Activated CD4-positive, alpha-beta T cell treated with anti-CD3 and anti-CD28 coated beads, Interleukin-2, amount 10 ng/mL, durations not matched to agents 7 days and 5 days (primary cell): Measurements from ENCODE around the gene RASA2. TPM values are rescaled to one million over a fixed set of nuclear protein-coding genes. Genes with fewer than 3 reads are reported as not detected.
"Not testable (repeated sequence)": the region's sequence is repeated elsewhere in the genome, so short reads cannot be mapped to it uniquely, and the experiment has no call there.

Experiments used
- CTCF ChIA-PET: fragments of 350-600 bp; sonication (Branson Sonifier 250); formaldehyde crosslinking; loops from one replicate; lab custom pipeline; 2021; ENCODE audit warnings: antibody characterized with exemption; lab: Charles Lee
- POLR2A ChIA-PET: fragments of 350-600 bp; sonication (Branson Sonifier 250); formaldehyde crosslinking; loops from one replicate; lab custom pipeline; 2021; ENCODE audit warnings: antibody characterized with exemption; lab: Charles Lee
- DNase-seq: peaks from one replicate; pipeline ENCODE4 v3.0.0-alpha.2; 2020
- H3K27ac Mint-ChIP-seq: one replicate; pipeline ENCODE4 v1.8.0; 2021; ENCODE audit warnings: mild to moderate bottlenecking, moderate library complexity, mixed read lengths
- H3K27me3 Mint-ChIP-seq: one replicate; pipeline ENCODE4 v1.8.0; 2021; ENCODE audit warnings: mixed read lengths
- H3K36me3 Mint-ChIP-seq: one replicate; pipeline ENCODE4 v1.8.0; 2021; ENCODE audit warnings: low read depth, mixed read lengths
- H3K4me1 Mint-ChIP-seq: one replicate; pipeline ENCODE4 v1.8.0; 2021; ENCODE audit warnings: mixed read lengths
- H3K4me3 Mint-ChIP-seq: one replicate; pipeline ENCODE4 v1.8.0; 2021; ENCODE audit warnings: mild to moderate bottlenecking, moderate library complexity, mixed read lengths
- H3K9me3 Mint-ChIP-seq: one replicate; pipeline ENCODE4 v1.8.0; 2021; ENCODE audit warnings: mixed read lengths
- total RNA-seq, 2 experiments: library from RNA; stranded (reverse); gene quantifications; one replicate each; pipeline ENCODE4 v1.2.3, GENCODE V29; 2021

RASA2 gene
- total RNA-seq, 2 experiments from 2014 or later, result 46.5 to 54.1 TPM

DNA sequence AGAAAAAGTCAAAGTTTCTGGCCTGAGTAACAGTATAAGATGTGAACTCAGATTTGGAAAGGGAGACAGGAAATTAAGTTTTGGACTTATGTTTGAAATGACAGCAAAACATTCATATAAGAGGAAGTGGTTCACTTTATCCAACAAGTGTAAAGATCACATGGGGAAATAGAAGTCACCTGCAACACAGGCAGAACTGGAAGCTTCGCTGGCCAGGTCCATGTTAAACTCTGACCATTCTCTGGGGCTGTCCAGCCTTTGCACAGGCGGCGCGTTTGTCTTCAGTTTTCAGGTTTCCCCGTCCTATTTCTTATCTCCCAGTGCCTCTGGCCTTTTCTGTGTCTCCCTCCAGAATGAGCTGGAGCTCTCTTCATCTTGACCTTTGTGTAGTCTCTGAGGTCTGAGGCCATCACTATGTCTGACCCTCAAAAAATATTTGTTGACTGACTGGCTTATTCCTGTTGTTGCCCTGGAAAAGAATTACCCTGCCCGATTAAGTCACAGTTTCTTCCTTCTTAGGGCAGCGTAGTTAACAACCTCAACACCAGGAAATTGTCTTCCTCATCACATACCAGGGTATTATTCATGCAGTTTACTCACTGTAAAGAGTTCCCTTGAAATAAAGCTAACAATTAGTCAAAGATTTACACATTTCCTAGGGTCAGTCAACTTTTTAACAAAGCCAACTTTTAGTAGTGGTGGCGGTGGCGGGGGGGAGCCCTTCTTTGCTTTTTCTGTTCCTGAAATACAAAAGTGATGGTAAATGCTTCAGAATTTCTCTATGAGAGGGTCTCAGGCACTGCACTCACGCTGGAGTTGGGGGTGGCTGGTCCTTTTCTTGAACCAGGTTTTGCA lies 959 bp upstream of the RASA2 start:
- no peaks in the 10 kb centered on the region for H3K27me3 Mint-ChIP-seq
- DNase-seq, result no peak
- peaks cover 2% of the 10 kb centered on the region for H3K9me3 Mint-ChIP-seq
- H3K4me1 Mint-ChIP-seq, result peaks cover 57% of the 10 kb centered on the region
- peak overlapping the region; percentile 91 for H3K27ac Mint-ChIP-seq
- ChIA-PET POLR2A (interaction anchor here (0.5 kb wide), 1 partner anchor 26 kb away, joined by 4 read pairs; no protein-coding TSS in a partner anchor), CTCF (interaction anchor here (0.5 to 1.6 kb wide), 5 partner anchors 13 to 174 kb away, joined by 3 to 5 read pairs (median 3); no protein-coding TSS in a partner anchor)
- H3K36me3 Mint-ChIP-seq, result peaks cover 30% of the 10 kb centered on the region
- H3K4me3 Mint-ChIP-seq, result peak overlapping the region; percentile 76

- ChIA-PET CTCF (interaction anchor here (1.0 to 1.6 kb wide), 3 partner anchors 12 to 174 kb away, joined by 3 to 5 read pairs (median 4); no protein-coding TSS in a partner anchor), POLR2A (no interaction called here)
- H3K27me3 Mint-ChIP-seq, result no peaks in the 10 kb centered on the region
- no peak for DNase-seq
- peaks cover 62% of the 10 kb centered on the region for H3K4me1 Mint-ChIP-seq
- H3K36me3 Mint-ChIP-seq, result peaks cover 34% of the 10 kb centered on the region
- peak overlapping the region; percentile 76 for H3K4me3 Mint-ChIP-seq
- H3K27ac Mint-ChIP-seq, result peak overlapping the region; percentile 91
- H3K9me3 Mint-ChIP-seq, result peaks cover 2% of the 10 kb centered on the region
Observed at GRCh38 chr3:141486496-141486745, 406 bp upstream of the RASA2 start.

DNA sequence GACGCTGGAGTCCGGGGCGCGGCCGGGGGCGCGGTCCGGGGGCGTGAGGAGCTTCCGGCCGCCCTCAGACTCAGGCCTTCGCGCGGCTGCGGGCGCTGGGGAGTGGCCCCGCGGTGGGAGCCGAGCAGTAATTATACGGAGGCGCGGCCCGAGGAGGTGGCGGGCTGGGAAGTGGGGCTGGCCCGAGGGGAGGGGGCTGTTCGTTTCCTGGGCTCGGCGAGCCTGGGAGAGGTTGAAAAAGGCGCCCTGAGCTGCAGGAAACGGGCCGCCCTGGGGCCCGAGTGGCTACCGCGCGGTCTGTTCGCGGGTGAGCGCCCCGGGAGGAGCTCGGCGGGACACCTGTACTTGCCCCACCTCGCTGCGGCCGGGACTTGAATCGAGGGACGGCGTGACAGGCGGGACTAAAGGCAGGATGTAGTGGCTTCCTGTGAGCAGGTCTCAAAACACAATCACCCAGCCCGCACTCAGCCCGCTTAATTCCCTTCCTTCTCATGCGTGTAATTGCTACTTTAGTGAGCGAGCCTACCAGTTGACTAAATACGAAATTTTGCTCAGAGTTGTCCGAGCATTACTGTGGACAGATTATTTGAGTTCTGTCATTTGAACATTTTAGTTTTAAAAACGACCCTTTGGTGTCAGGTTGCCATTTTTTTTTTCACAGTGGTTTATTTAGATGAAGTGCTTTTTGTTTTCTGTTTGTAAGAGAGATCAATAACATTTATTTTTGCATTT lies 860 bp downstream of the RASA2 start:
- Mint-ChIP-seq H3K27ac (peak overlapping the region; percentile 94), H3K4me1 (peaks cover 71% of the 10 kb centered on the region), H3K27me3 (no peaks in the 10 kb centered on the region), H3K36me3 (peaks cover 38% of the 10 kb centered on the region), H3K9me3 (peaks cover 2% of the 10 kb centered on the region), H3K4me3 (peak overlapping the region; percentile 85)
- CTCF ChIA-PET, result interaction anchor here (0.6 to 1.4 kb wide), 8 partner anchors 9 to 117 kb away, joined by 3 to 6 read pairs (median 4); no protein-coding TSS in a partner anchor
- POLR2A ChIA-PET, result interaction anchor here (0.5 to 1.6 kb wide), 5 partner anchors 11 to 176 kb away, joined by 3 to 12 read pairs (median 6); no protein-coding TSS in a partner anchor
- peak; percentile 94 for DNase-seq

GRCh38 chr3:141489203-141489602 lies 2.4 kb downstream of the RASA2 start:
- H3K9me3 Mint-ChIP-seq, result no peaks in the 10 kb centered on the region
- CTCF ChIA-PET, result interaction anchor here (0.8 kb wide), 2 partner anchors 13 to 37 kb away, joined by 3 read pairs; no protein-coding TSS in a partner anchor

GRCh38 chr3:141491081-141491480 lies 4.3 kb downstream of the RASA2 start:
- H3K27ac Mint-ChIP-seq, result peak overlapping the region; percentile 17
- POLR2A ChIA-PET, result no interaction called here

More at GRCh38 chr3:141489203-141489602, 2.4 kb downstream of the RASA2 start:
- Mint-ChIP-seq H3K36me3 (peaks cover 46% of the 10 kb centered on the region), H3K27ac (peak overlapping the region; percentile 54), H3K4me3 (peak overlapping the region; percentile 40), H3K4me1 (peaks cover 80% of the 10 kb centered on the region), H3K27me3 (no peaks in the 10 kb centered on the region)
- POLR2A ChIA-PET, result interaction anchor here (0.6 to 0.7 kb wide), 2 partner anchors 10 to 72 kb away, joined by 3 to 4 read pairs; no protein-coding TSS in a partner anchor
- DNase-seq, result peak; percentile 22

DNA sequence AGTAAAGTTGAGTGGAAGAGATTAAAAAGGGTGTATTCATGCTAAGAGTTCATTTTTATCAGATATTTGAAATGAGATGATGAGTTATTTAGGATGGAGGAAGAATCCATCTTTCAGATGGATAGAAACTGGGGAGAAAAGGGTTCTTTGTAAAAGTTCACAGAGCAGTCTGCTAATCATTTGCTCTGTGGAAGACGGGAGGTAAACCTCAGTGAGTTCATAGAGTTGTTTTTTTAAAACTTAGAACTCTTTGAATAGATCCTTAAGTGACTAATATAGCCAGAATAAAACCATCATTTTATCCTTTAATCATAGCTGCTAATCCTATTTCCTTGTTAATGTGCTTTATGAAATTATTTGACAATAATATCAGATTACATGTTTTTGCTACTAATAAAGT lies 5.1 kb downstream of the RASA2 start:
- H3K36me3 Mint-ChIP-seq, result peaks cover 66% of the 10 kb centered on the region
- DNase-seq, result no peak
- CTCF ChIA-PET, result interaction anchor here (1.0 to 1.2 kb wide), 2 partner anchors 9 to 61 kb away, joined by 3 to 4 read pairs; no protein-coding TSS in a partner anchor
- H3K27ac Mint-ChIP-seq, result no peak overlapping the region
- no peaks in the 10 kb centered on the region for H3K27me3 Mint-ChIP-seq
- H3K4me1 Mint-ChIP-seq, result peaks cover 80% of the 10 kb centered on the region
- POLR2A ChIA-PET, result no interaction called here
- peaks cover 7% of the 10 kb centered on the region for H3K9me3 Mint-ChIP-seq
- no peak overlapping the region for H3K4me3 Mint-ChIP-seq

More at GRCh38 chr3:141491081-141491480, 4.3 kb downstream of the RASA2 start:
- no peak for DNase-seq
- Mint-ChIP-seq H3K4me3 (no peak overlapping the region), H3K27me3 (no peaks in the 10 kb centered on the region), H3K9me3 (peaks cover 7% of the 10 kb centered on the region), H3K4me1 (peaks cover 77% of the 10 kb centered on the region), H3K36me3 (peaks cover 58% of the 10 kb centered on the region)
- CTCF ChIA-PET, result interaction anchor here (0.6 to 1.2 kb wide), 3 partner anchors 10 to 60 kb away, joined by 3 to 4 read pairs (median 4); no protein-coding TSS in a partner anchor

- H3K4me3 Mint-ChIP-seq, result no peak overlapping the region
- no peaks in the 10 kb centered on the region for H3K27me3 Mint-ChIP-seq
- peaks cover 7% of the 10 kb centered on the region for H3K9me3 Mint-ChIP-seq
- peaks cover 84% of the 10 kb centered on the region for H3K4me1 Mint-ChIP-seq
- ChIA-PET POLR2A (no interaction called here), CTCF (no interaction called here)
- DNase-seq, result no peak
- no peak overlapping the region for H3K27ac Mint-ChIP-seq
- peaks cover 69% of the 10 kb centered on the region for H3K36me3 Mint-ChIP-seq
Observed at GRCh38 chr3:141493184-141493583, 6.4 kb downstream of the RASA2 start.

- Mint-ChIP-seq H3K36me3 (peaks cover 67% of the 10 kb centered on the region), H3K4me1 (peaks cover 82% of the 10 kb centered on the region), H3K9me3 (peaks cover 13% of the 10 kb centered on the region)
- not testable (repeated sequence) for H3K27ac Mint-ChIP-seq, DNase-seq, H3K4me3 Mint-ChIP-seq, H3K27me3 Mint-ChIP-seq
- ChIA-PET POLR2A (interaction anchor here (1.9 kb wide), 1 partner anchor 10 kb away, joined by 12 read pairs; the partner anchor contains the start of gene RASA2), CTCF (interaction anchor here (2.1 kb wide), 1 partner anchor 10 kb away, joined by 6 read pairs; no protein-coding TSS in a partner anchor)
Observed at GRCh38 chr3:141497589-141497988, 10.8 kb downstream of the RASA2 start.

GRCh38 chr3:141498598-141499223 lies 11.9 kb downstream of the RASA2 start:
- Mint-ChIP-seq H3K36me3 (peaks cover 63% of the 10 kb centered on the region), H3K27ac (peak overlapping the region; percentile 91), H3K27me3 (no peaks in the 10 kb centered on the region), H3K9me3 (peaks cover 13% of the 10 kb centered on the region), H3K4me3 (peak overlapping the region; percentile 55), H3K4me1 (peaks cover 72% of the 10 kb centered on the region)
- POLR2A ChIA-PET, result interaction anchor here (1.0 to 1.9 kb wide), 2 partner anchors 10 to 11 kb away, joined by 3 to 12 read pairs; partner anchors contain the start of gene RASA2
- CTCF ChIA-PET, result interaction anchor here (0.7 to 2.1 kb wide), 7 partner anchors 11 to 86 kb away, joined by 3 to 7 read pairs (median 5); no protein-coding TSS in a partner anchor
- DNase-seq, result peak; percentile 95

DNA sequence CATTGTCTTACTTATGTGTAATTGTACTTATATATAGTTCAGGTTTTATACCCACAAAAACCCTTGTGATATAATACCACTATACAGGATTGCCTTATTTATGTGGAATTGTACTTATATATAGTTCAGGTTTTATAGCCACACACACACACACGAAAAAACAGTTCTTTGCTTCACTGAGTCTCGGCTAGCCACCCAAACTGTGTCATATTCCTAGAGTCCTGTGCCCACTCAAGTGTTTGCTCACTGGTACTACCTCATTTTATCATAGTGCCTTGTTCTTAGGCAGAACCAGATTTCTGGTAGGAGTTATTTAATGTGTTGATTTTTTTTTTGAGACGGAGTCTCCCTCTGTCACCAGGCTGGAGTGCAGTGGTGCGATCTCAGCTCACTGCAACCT lies 12.5 kb downstream of the RASA2 start:
- H3K27ac Mint-ChIP-seq, result peak overlapping the region; percentile 91
- DNase-seq, result no peak
- H3K4me1 Mint-ChIP-seq, result peaks cover 68% of the 10 kb centered on the region
- ChIA-PET CTCF (interaction anchor here (0.7 to 1.9 kb wide), 6 partner anchors 13 to 222 kb away, joined by 3 to 7 read pairs (median 4); no protein-coding TSS in a partner anchor), POLR2A (interaction anchor here (1.0 to 1.9 kb wide), 2 partner anchors 10 to 12 kb away, joined by 3 to 12 read pairs; partner anchors contain the start of gene RASA2)
- peaks cover 13% of the 10 kb centered on the region for H3K9me3 Mint-ChIP-seq
- H3K36me3 Mint-ChIP-seq, result peaks cover 60% of the 10 kb centered on the region
- no peaks in the 10 kb centered on the region for H3K27me3 Mint-ChIP-seq
- H3K4me3 Mint-ChIP-seq, result peak overlapping the region; percentile 55

DNA sequence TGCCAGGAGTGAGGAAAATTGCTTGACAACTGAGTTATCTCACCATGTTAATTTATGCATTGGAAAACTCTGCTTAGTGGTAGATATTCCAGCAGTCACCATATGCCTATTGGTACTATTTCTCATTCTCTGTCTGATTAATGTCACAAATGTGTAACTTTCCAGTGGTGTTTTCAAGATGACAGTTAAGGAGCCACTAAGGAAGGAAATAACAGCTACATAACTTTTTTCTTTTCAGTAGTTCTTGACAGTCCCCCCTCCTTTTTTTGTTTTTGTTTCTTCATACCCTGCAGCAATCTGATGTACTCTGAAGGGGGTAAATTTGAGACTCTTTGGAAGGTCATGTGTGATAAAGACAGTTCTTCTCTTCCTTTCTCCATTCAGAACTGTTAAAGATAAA lies 13.1 kb downstream of the RASA2 start:
- Mint-ChIP-seq H3K4me3 (peak overlapping the region; percentile 55), H3K27ac (peak overlapping the region; percentile 91), H3K9me3 (peaks cover 10% of the 10 kb centered on the region), H3K4me1 (peaks cover 64% of the 10 kb centered on the region), H3K27me3 (no peaks in the 10 kb centered on the region), H3K36me3 (peaks cover 55% of the 10 kb centered on the region)
- POLR2A ChIA-PET, result no interaction called here
- CTCF ChIA-PET, result interaction anchor here (1.2 to 1.9 kb wide), 3 partner anchors 9 to 222 kb away, joined by 4 to 7 read pairs (median 4); no protein-coding TSS in a partner anchor
- no peak for DNase-seq
